NCI-H446 (cell line): ENCODE measurements around the gene HOXA2.

Experiments used
- DNase-seq, 2 experiments: peaks; one replicate each; lab custom pipeline; 2025; lab: John Stamatoyannopoulos, UW

HOXA2 gene

DNA sequence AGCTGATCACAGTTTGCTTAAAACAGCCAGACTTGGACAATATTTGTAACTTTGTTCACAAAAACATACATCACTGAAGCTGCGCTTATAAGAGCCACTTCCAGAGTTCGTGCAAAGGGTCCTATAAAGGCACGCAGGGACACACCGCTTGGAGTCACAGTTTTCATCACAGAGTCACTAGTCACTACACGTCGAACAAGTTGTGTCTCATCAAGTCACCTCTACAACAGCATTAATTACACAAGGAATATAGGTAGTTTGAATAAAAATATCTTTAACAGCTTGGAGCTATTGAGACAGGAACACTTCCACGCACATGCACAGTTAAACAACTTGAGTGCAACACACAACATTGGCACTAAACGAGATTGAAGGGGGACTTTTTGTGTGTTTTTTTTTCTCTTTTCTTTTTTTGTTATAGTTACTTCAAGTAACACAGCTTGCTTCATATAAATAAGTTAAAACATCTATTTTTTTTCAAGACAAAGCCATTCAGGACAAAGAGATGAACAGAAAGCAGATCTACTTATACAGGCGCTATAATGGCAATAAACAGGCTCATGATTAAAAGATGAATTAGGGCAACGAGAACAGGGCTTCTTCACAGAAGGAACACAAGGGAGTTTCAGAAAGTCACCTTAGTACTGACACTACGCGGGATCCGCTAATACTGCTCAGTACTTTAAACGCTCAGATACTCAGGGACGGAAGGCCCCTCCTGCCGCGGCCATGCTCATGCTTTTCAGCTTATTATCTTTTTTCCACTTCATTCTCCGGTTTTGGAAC lies 38.8 kb upstream of the HOXA2 start:
- DNase-seq, result no peak

DNA sequence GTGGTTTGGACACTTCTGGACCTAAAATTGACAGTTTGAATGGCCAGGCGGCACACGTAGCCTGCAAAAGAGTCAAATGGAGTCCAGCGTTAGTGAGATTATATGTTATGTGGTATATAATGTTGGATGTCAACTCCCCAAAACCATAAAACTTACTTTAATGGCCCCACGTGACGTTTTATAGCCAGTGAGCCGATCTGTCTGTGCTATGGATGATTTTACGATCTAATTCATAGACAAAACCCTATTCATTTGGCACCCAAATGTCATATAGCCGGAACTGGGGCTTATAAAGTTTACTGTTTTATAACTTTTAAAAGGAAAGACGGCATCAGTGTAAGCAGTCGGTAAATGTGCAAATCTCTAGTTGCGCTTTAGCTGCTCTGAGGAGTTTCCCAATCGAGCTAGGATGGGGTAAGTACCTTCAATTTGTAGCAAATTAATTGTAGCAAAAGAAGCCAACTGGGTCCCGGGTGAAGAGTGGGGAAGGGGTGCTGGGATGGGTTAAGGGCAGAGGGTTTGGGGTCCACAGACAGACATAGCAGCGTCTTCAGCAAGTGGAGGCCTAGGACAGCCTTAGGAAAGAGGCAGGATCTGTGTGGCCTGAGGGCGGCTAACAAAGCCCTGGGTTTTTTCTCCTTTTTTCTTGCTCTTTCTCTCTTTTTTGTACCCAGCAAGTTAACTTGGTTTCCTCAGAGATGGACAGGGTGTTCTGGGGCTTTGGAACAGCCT lies 37.8 kb upstream of the HOXA2 start:
- no peak for DNase-seq

DNA sequence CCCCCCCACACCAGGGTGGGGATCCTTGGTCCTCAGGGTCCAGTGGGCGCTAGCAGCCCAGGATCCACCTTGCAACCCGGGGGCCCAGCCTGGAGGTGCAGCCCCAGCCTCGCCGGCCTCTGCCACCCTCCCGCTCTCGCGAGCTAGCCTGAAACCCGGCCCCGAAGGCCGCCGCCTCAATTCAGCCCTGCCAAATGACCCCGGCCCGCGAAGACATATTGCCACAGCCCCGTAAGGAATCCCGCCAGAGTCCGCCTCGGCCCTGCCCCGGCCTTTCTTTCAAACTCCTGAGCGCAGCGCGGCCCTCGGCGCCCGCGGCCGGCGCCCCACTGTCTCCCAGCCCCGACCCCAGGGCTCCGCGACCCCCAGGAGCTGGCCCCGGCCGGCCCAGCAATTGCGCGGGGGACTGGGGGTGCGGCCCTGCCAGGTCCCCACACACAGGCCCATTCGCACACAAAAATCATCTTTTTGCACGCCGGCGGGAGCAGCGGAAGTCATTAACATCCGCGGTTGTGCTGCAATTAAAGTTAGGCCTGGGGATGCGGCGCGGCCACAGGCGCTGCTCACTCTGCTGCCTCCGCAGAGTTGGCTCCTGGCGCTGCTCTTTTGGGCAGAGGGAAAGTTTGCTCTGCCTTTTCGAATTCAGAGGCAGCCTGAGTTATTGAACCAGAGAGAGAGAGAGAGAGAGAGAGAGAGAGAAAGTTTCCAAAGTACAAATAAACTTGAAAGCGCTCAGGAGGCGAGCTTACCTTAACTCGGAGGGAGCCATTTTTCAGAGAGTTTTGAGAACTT lies 37.0 kb upstream of the HOXA2 start:
- no peak for DNase-seq

- no peak for DNase-seq
These were observed 36.5 kb upstream of the HOXA2 start for GRCh38 chr7:27138985-27139333.

- DNase-seq, result no peak
These were observed 36.0 kb upstream of the HOXA2 start for GRCh38 chr7:27138472-27138871.

GRCh38 chr7:27137640-27138315 lies 35.3 kb upstream of the HOXA2 start:
- no peak for DNase-seq

DNA sequence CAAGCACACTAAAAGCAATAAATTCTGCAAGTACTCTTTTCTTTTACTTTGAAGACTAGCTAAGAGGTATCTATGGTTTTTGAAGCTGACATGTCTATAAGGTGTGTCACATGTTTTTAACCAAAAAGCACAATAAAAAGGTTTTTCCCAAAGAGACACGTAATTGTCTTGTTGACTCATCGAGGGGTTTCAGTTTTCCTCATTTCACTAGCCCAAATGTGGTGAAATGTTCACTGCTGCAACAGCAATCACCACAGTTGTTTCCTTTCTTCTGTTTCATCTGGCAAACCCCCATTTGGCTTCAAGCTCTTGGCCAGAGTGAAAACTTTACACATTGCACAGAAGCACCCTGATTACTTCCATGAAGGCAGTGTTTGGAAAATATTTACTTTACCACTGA lies 31.9 kb upstream of the HOXA2 start:
- DNase-seq, result no peak

- DNase-seq, result no peak
These were observed 31.1 kb upstream of the HOXA2 start for GRCh38 chr7:27133409-27134231.

- no peak for DNase-seq
These were observed 30.5 kb upstream of the HOXA2 start for GRCh38 chr7:27132978-27133377.

- DNase-seq, result no peak
These were observed 29.7 kb upstream of the HOXA2 start for GRCh38 chr7:27132214-27132613.

DNA sequence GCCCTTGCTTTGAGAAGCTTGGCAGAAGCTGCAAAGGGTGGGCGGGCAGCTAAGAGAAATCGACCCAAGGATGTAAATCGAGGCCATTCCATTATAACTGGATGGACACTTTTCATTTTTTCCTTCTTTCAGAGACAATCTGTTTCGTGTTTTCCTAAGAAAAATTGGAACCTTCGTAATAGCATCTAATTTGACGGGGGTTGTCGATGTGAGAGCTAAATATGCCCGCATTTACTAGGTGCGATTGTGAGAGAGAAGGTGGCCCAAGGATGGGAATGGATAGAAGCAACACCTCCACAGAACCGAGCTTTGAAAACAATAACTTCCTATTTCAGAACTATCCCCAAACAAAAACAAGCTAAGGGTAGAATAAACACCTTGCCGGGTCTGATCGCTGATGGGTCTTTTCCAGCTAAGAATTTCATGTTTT lies 28.9 kb upstream of the HOXA2 start:
- no peak for DNase-seq

- peak in 1 of 2 experiments; percentile 33 for DNase-seq
These were observed 28.3 kb upstream of the HOXA2 start, which contains the start of gene HOXA4 for GRCh38 chr7:27130540-27131389. Gene HOXA4 (minus strand): TSS chr7:27130757. CDS start chr7:27130733, 24 bp downstream.

DNA sequence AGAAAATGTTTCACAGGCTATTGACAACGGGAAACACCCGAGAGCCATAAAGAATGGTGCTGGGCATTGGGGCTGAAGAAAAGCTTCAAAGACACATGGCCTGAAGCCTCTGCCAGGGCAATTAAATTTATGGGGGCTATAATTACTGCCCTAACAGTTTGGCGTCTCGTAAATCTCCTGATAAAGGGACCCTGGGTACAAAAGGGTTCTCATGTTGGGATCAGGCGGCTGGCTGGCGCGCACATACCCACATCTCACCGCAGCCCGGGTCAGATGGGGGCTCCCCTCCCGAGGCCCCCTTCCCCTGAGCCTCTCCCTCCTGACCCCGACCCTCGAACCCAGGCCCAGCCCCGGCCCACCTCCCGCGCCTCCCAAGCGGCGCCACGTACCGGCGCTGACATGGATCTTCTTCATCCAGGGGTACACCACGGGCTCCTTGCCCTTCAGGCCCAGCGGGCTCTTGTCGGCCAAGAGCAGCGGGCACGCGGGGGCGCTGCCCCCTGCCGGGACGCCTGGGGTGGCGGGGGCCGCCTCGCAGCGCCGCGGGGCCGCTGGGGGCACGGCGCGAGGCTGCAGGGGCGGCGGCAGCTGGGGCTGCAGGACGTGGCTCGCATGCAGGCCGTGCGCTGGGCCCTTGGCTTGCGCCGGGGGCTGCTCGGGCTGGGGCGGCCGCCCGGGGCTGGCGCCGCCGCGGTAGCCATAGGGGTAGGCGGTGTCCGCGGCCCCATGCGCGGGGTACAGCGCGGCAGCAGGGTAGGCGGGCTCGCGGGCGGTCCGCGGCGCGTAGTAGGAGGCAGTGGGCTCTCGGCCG lies 27.5 kb upstream of the HOXA2 start:
- DNase-seq, result no peak

GRCh38 chr7:27128776-27129728 lies 26.6 kb upstream of the HOXA2 start:
- DNase-seq, result no peak

DNA sequence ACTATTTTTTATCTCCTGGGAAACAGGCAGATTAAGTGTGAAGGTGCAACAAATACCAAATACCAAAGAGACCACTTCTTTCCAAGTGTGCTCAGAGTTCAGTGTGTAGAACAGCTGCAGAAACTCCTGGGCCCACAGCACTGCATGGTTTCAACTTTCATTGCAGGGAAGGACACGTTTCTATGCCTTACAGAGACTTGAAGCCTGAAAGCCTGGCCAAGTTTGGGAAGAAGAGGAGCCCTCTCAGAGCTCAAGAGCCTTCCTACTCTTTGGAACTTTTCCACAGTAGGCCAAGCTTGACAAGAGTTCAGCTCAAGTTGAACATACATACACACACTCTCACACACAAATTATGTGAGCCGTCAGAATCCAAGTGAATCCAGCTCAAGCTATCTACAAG lies 25.6 kb upstream of the HOXA2 start:
- DNase-seq, result no peak

GRCh38 chr7:27126596-27127327 lies 24.3 kb upstream of the HOXA2 start:
- DNase-seq, result no peak

- DNase-seq, result no peak
These were observed 23.5 kb upstream of the HOXA2 start for GRCh38 chr7:27125986-27126394.
